GM08714 (cell line): ENCODE measurements around the gene CPTP.

ENCODE experiments used
- H3K4me3 ChIP-seq: fragments of 200-500 bp; sonication (Bioruptor generic); 2 replicates; pipeline ENCODE4 v1.5.1; 2014; ENCODE audit warnings: mild to moderate bottlenecking, low read length, inconsistent platforms
- ZNF274 ChIP-seq: IDR thresholded peaks from 2 replicates; pipeline ENCODE4 v1.6.1; 2012; ENCODE audit warnings: mild to moderate bottlenecking, low read depth, low read length

Gene CPTP

GRCh38 chr1:1306661-1307260 lies 17.8 kb upstream of the CPTP start:
- TF ChIP-seq ZNF274 = no peak
- H3K4me3 ChIP-seq = peak overlapping the region; percentile 81

GRCh38 chr1:1307261-1307922 lies 17.2 kb upstream of the CPTP start:
- TF ChIP-seq ZNF274 = no peak
- H3K4me3 ChIP-seq = peak overlapping the region; percentile 81

GRCh38 chr1:1307923-1308755 lies 16.5 kb upstream of the CPTP start, which contains the start of the genes ACAP3 and PUSL1:
ACAP3 (minus strand) TSS chr1:1307930; CDS start chr1:1307815, 115 bp downstream.
PUSL1 (plus strand) TSS chr1:1308597; CDS start chr1:1308644, 47 bp downstream.
- H3K4me3 ChIP-seq = peak within 1 kb of the TSS; percentile 81
- TF ChIP-seq ZNF274 = no peak

GRCh38 chr1:1308756-1309250 lies 15.8 kb upstream of the CPTP start:
- no peak for TF ChIP-seq ZNF274

GRCh38 chr1:1309251-1310108 lies 15.1 kb upstream of the CPTP start:
- TF ChIP-seq ZNF274 = no peak
- H3K4me3 ChIP-seq = peak overlapping the region; percentile 75

More at GRCh38 chr1:1308756-1309250, 15.8 kb upstream of the CPTP start:
- peak overlapping the region; percentile 75 for H3K4me3 ChIP-seq

GRCh38 chr1:1310109-1310385 lies 14.6 kb upstream of the CPTP start:
- no peak overlapping the region for H3K4me3 ChIP-seq
- TF ChIP-seq ZNF274 = no peak

- TF ChIP-seq ZNF274 = no peak
- no peak overlapping the region for H3K4me3 ChIP-seq
These were observed 14.0 kb upstream of the CPTP start for GRCh38 chr1:1310476-1311053.

GRCh38 chr1:1311107-1312104 lies 13.2 kb upstream of the CPTP start:
- H3K4me3 ChIP-seq = no peak overlapping the region
- TF ChIP-seq ZNF274 = no peak

- TF ChIP-seq ZNF274 = no peak
- no peak overlapping the region for H3K4me3 ChIP-seq
These were observed 11.9 kb upstream of the CPTP start for GRCh38 chr1:1312450-1313314.

GRCh38 chr1:1313500-1314236 lies 10.9 kb upstream of the CPTP start:
- TF ChIP-seq ZNF274 = no peak
- H3K4me3 ChIP-seq = no peak overlapping the region

GRCh38 chr1:1314237-1314586 lies 10.4 kb upstream of the CPTP start:
- TF ChIP-seq ZNF274 = no peak
- no peak overlapping the region for H3K4me3 ChIP-seq
